IPS-18a (cell line): ENCODE measurements around the gene NAA10.
A peak's percentile ranks its signal among the peaks of the same experiment; 100 is the strongest.

Source experiments
- H3K27ac ChIP-seq: one replicate; pipeline ENCODE4 v1.5.1; 2013; ENCODE audit warnings: low read length
- H3K27me3 ChIP-seq: one replicate; pipeline ENCODE4 v1.6.1; 2013; ENCODE audit warnings: mild to moderate bottlenecking, low read length; ENCODE audit not compliant: control insufficient read depth, insufficient read depth
- H3K36me3 ChIP-seq: one replicate; pipeline ENCODE4 v1.6.1; 2013; ENCODE audit warnings: low read depth, low read length; ENCODE audit not compliant: control insufficient read depth
- H3K4me1 ChIP-seq: one replicate; pipeline ENCODE4 v1.6.1; 2013; ENCODE audit warnings: low read depth, low read length; ENCODE audit not compliant: control insufficient read depth
- H3K4me3 ChIP-seq: one replicate; pipeline ENCODE4 v1.5.1; 2013; ENCODE audit warnings: low read length
- H3K9ac ChIP-seq: one replicate; pipeline ENCODE4 v1.6.1; 2013; ENCODE audit warnings: mild to moderate bottlenecking, low read length, moderate library complexity
- H3K9me3 ChIP-seq: one replicate; pipeline ENCODE4 v1.6.1; 2013; ENCODE audit warnings: low read depth, low read length; ENCODE audit not compliant: control insufficient read depth

The NAA10 gene

GRCh38 chrX:153971450-153972367 is 36.9 kb upstream of the NAA10 start, which contains the start of gene HCFC1:
TSS of gene HCFC1 (minus strand) at chrX:153971818. CDS start at chrX:153970840, 978 bp downstream.
- H3K36me3 ChIP-seq = no peaks in the 10 kb centered on the region
- peak within 1 kb of the TSS; percentile 99 for H3K27ac ChIP-seq
- no peaks in the 10 kb centered on the region for H3K27me3 ChIP-seq
- peaks cover 7% of the 10 kb centered on the region for H3K4me1 ChIP-seq
- peak within 1 kb of the TSS; percentile 87 for H3K4me3 ChIP-seq
- H3K9ac ChIP-seq = peak within 1 kb of the TSS; percentile 100
- peaks cover 4% of the 10 kb centered on the region for H3K9me3 ChIP-seq

- H3K4me3 ChIP-seq = peak overlapping the region; percentile 87
Observed at GRCh38 chrX:153971124-153971449, 36.2 kb upstream of the NAA10 start.

GRCh38 chrX:153970357-153971123 is 35.7 kb upstream of the NAA10 start:
- H3K36me3 ChIP-seq = no peaks in the 10 kb centered on the region
- peak overlapping the region; percentile 87 for H3K4me3 ChIP-seq
- H3K27ac ChIP-seq = peak overlapping the region; percentile 99
- H3K9ac ChIP-seq = peak overlapping the region; percentile 100
- peaks cover 4% of the 10 kb centered on the region for H3K9me3 ChIP-seq
- peaks cover 7% of the 10 kb centered on the region for H3K4me1 ChIP-seq
- no peaks in the 10 kb centered on the region for H3K27me3 ChIP-seq

More at GRCh38 chrX:153971124-153971449, 36.2 kb upstream of the NAA10 start:
- H3K9me3 ChIP-seq = peaks cover 4% of the 10 kb centered on the region
- H3K27me3 ChIP-seq = no peaks in the 10 kb centered on the region
- peak overlapping the region; percentile 99 for H3K27ac ChIP-seq
- H3K36me3 ChIP-seq = no peaks in the 10 kb centered on the region
- H3K9ac ChIP-seq = peak overlapping the region; percentile 100
- H3K4me1 ChIP-seq = peaks cover 7% of the 10 kb centered on the region

- no peak overlapping the region for H3K9ac ChIP-seq
- H3K4me1 ChIP-seq = peaks cover 7% of the 10 kb centered on the region
- no peak overlapping the region for H3K27ac ChIP-seq
- H3K4me3 ChIP-seq = peak overlapping the region; percentile 87
- H3K9me3 ChIP-seq = peaks cover 4% of the 10 kb centered on the region
- H3K27me3 ChIP-seq = no peaks in the 10 kb centered on the region
- no peaks in the 10 kb centered on the region for H3K36me3 ChIP-seq
Observed at GRCh38 chrX:153969904-153970356, 35.1 kb upstream of the NAA10 start.

- no peaks in the 10 kb centered on the region for H3K27me3 ChIP-seq
- peak overlapping the region; percentile 87 for H3K4me3 ChIP-seq
- H3K27ac ChIP-seq = no peak overlapping the region
- peaks cover 7% of the 10 kb centered on the region for H3K4me1 ChIP-seq
- no peaks in the 10 kb centered on the region for H3K36me3 ChIP-seq
- H3K9me3 ChIP-seq = peaks cover 4% of the 10 kb centered on the region
- H3K9ac ChIP-seq = no peak overlapping the region
Observed at GRCh38 chrX:153969125-153969903, 34.5 kb upstream of the NAA10 start.

GRCh38 chrX:153968754-153969124 is 33.9 kb upstream of the NAA10 start:
- no peak overlapping the region for H3K27ac ChIP-seq
- no peak overlapping the region for H3K9ac ChIP-seq
- peaks cover 4% of the 10 kb centered on the region for H3K9me3 ChIP-seq
- H3K36me3 ChIP-seq = peaks cover 2% of the 10 kb centered on the region
- H3K4me3 ChIP-seq = peak overlapping the region; percentile 87
- peaks cover 7% of the 10 kb centered on the region for H3K4me1 ChIP-seq
- H3K27me3 ChIP-seq = no peaks in the 10 kb centered on the region

- H3K36me3 ChIP-seq = peaks cover 4% of the 10 kb centered on the region
- peaks cover 4% of the 10 kb centered on the region for H3K9me3 ChIP-seq
- H3K27me3 ChIP-seq = no peaks in the 10 kb centered on the region
- H3K27ac ChIP-seq = no peak overlapping the region
- no peak overlapping the region for H3K9ac ChIP-seq
- peak overlapping the region; percentile 87 for H3K4me3 ChIP-seq
- peaks cover 7% of the 10 kb centered on the region for H3K4me1 ChIP-seq
Observed at GRCh38 chrX:153968255-153968654, 33.4 kb upstream of the NAA10 start.

- peaks cover 7% of the 10 kb centered on the region for H3K4me1 ChIP-seq
- peaks cover 9% of the 10 kb centered on the region for H3K36me3 ChIP-seq
- H3K9ac ChIP-seq = no peak overlapping the region
- peak overlapping the region; percentile 87 for H3K4me3 ChIP-seq
- no peak overlapping the region for H3K27ac ChIP-seq
- H3K9me3 ChIP-seq = peaks cover 4% of the 10 kb centered on the region
- H3K27me3 ChIP-seq = no peaks in the 10 kb centered on the region
Observed at GRCh38 chrX:153967536-153968224, 32.8 kb upstream of the NAA10 start.

- Histone ChIP-seq H3K9ac (no peak overlapping the region), H3K27ac (no peak overlapping the region), H3K4me3 (no peak overlapping the region), H3K36me3 (peaks cover 16% of the 10 kb centered on the region), H3K9me3 (peaks cover 4% of the 10 kb centered on the region), H3K27me3 (no peaks in the 10 kb centered on the region), H3K4me1 (peaks cover 7% of the 10 kb centered on the region)
Observed at GRCh38 chrX:153966841-153967535, 32.2 kb upstream of the NAA10 start.

GRCh38 chrX:153966283-153966688 is 31.4 kb upstream of the NAA10 start:
- no peak overlapping the region for H3K4me3 ChIP-seq
- no peak overlapping the region for H3K9ac ChIP-seq
- H3K27ac ChIP-seq = no peak overlapping the region
- peaks cover 23% of the 10 kb centered on the region for H3K36me3 ChIP-seq
- H3K4me1 ChIP-seq = peaks cover 7% of the 10 kb centered on the region
- no peaks in the 10 kb centered on the region for H3K27me3 ChIP-seq
- peaks cover 9% of the 10 kb centered on the region for H3K9me3 ChIP-seq
